HepG2 (cell line): ENCODE data around the gene R3HDM4. TPM values are rescaled to one million over a fixed set of nuclear protein-coding genes. Genes with fewer than 3 reads are reported as not detected.
A peak's percentile ranks its signal among the peaks of the same experiment; 100 is the strongest.

Source experiments
- ASH2L ChIP-seq: fragments of 300-600, 200-600 bp; sonication (generic); IDR thresholded peaks from 2 replicates; pipeline ENCODE4 v1.7.0; 2017; ENCODE audit warnings: low read depth, mild to moderate bottlenecking, moderate library complexity, mixed read lengths, low read length; ENCODE audit not compliant: insufficient read length
- KAT8 ChIP-seq: IDR thresholded peaks from 2 replicates; pipeline ENCODE4 v1.6.1; 2016; ENCODE audit warnings: missing genetic modification reagents, missing compliant biosample characterization
- KLF15 ChIP-seq: sonication (generic); formaldehyde crosslinking; IDR thresholded peaks from 2 replicates; pipeline ENCODE4 v1.8.1; 2023; ENCODE audit warnings: borderline replicate concordance, mild to moderate bottlenecking, inconsistent platforms, missing genetic modification reagents, mixed read lengths
- KLF9 ChIP-seq: IDR thresholded peaks from 2 replicates; pipeline ENCODE4 v1.6.1; 2016; ENCODE audit warnings: low read depth
- MEIS2 ChIP-seq: sonication (generic); formaldehyde crosslinking; IDR thresholded peaks from 2 replicates; pipeline ENCODE4 v1.9.0; 2021; ENCODE audit warnings: mild to moderate bottlenecking, missing genetic modification reagents
- POLR2AphosphoS5 ChIP-seq: IDR thresholded peaks from 2 replicates; pipeline ENCODE4 v1.6.1; 2012; ENCODE audit warnings: low read depth, low read length
- PTBP1 ChIP-seq: fragments of 200-400 bp; formaldehyde crosslinking; IDR thresholded peaks from 2 replicates; pipeline ENCODE4 v1.6.1; 2018; ENCODE audit warnings: low read length, low read depth; ENCODE audit not compliant: poor library complexity, severe bottlenecking
- RXRB ChIP-seq: IDR thresholded peaks from 2 replicates; pipeline ENCODE4 v1.6.1; 2016; ENCODE audit warnings: borderline replicate concordance, missing genetic modification reagents, missing compliant biosample characterization
- SIN3A ChIP-seq: IDR thresholded peaks from 2 replicates; pipeline ENCODE4 v1.6.1; 2011; ENCODE audit warnings: low read depth, mild to moderate bottlenecking, control low read depth, low read length, borderline replicate concordance
- SRSF9 ChIP-seq: fragments of 200-400 bp; formaldehyde crosslinking; IDR thresholded peaks from 2 replicates; pipeline ENCODE4 v1.6.1; 2018; ENCODE audit warnings: borderline replicate concordance, mild to moderate bottlenecking, low read depth, low read length; ENCODE audit not compliant: insufficient read depth, poor library complexity, severe bottlenecking
- SUZ12 ChIP-seq: fragments of 150-350 bp; IDR thresholded peaks from 2 replicates; pipeline ENCODE4 v1.6.1; 2014; ENCODE audit warnings: low read depth, low read length
- SYNCRIP ChIP-seq: fragments of 200-400 bp; formaldehyde crosslinking; IDR thresholded peaks from 2 replicates; pipeline ENCODE4 v1.6.1; 2018; ENCODE audit warnings: mild to moderate bottlenecking, low read depth, low read length; ENCODE audit not compliant: insufficient read depth
- ZBTB7A ChIP-seq: sonication (generic); formaldehyde crosslinking; IDR thresholded peaks from 2 replicates; pipeline ENCODE4 v1.8.0; 2022; ENCODE audit warnings: mild to moderate bottlenecking, missing genetic modification reagents
- ZNF24 ChIP-seq: fragments of 450-650 bp; IDR thresholded peaks from 2 replicates; pipeline ENCODE4 v1.6.1; 2017; ENCODE audit warnings: antibody characterized with exemption, mild to moderate bottlenecking
- ZNF3 ChIP-seq: IDR thresholded peaks from 2 replicates; pipeline ENCODE4 v1.7.0; 2017; ENCODE audit warnings: inconsistent platforms
- ZNF329 ChIP-seq: sonication (generic); formaldehyde crosslinking; IDR thresholded peaks from 2 replicates; pipeline ENCODE4 v1.9.0; 2021; ENCODE audit warnings: low read depth, mild to moderate bottlenecking, missing genetic modification reagents
- ZNF431 ChIP-seq: sonication (generic); formaldehyde crosslinking; IDR thresholded peaks from 2 replicates; pipeline ENCODE4 v1.9.0; 2022; ENCODE audit warnings: missing genetic modification reagents, low read depth, mild to moderate bottlenecking, borderline replicate concordance
- ZNF510 ChIP-seq: sonication (generic); formaldehyde crosslinking; IDR thresholded peaks from 2 replicates; pipeline ENCODE4 v1.4.0; 2020; ENCODE audit warnings: low read depth, mild to moderate bottlenecking, missing genetic modification reagents
- ZNF546 ChIP-seq: sonication (generic); formaldehyde crosslinking; conservative IDR thresholded peaks from 2 replicates; pipeline ENCODE4 v1.8.1; 2023; ENCODE audit warnings: mild to moderate bottlenecking, missing genetic modification reagents
- polyA plus RNA-seq, 8 experiments: library from polyadenylated mRNA; depleted of rRNA in 3 of 8; stranded (reverse) in 7 of 8; unstranded in 1 of 8; fragments of >200 nt; fragmentation: Illumina TruSeq in 4 of 8; extraction: Trizol in 4 of 8; gene quantifications; 2 replicates each; pipeline versions ENCODE4 v1.2.1 to v1.2.3, GENCODE V29; 2011 to 2016; ENCODE audit warnings: low read depth in 4 of 8, missing spikeins in 1 of 8, mixed read lengths in 1 of 8; ENCODE audit not compliant: insufficient read depth in 1 of 8
- total RNA-seq, 5 experiments: library from RNA; depleted of rRNA; stranded (reverse); fragments of >200 nt; fragmentation: Illumina TruSeq; extraction: Trizol; gene quantifications; 2 replicates each; pipeline ENCODE4 v1.2.3, GENCODE V29; 2016; ENCODE audit warnings: low read depth in 1 of 5
- TF ChIP-seq, protein P1 (sequence below): sonication (generic); formaldehyde crosslinking; IDR thresholded peaks from 2 replicates; pipeline ENCODE4 v1.8.1; 2023; ENCODE audit warnings: mild to moderate bottlenecking, missing genetic modification reagents, borderline replicate concordance
- TF ChIP-seq, protein P2 (sequence below): sonication (generic); formaldehyde crosslinking; IDR thresholded peaks from 2 replicates; pipeline ENCODE4 v1.5.0; 2020; ENCODE audit warnings: mild to moderate bottlenecking, missing genetic modification reagents, borderline replicate concordance
- TF ChIP-seq, protein P3 (sequence below): sonication (generic); formaldehyde crosslinking; conservative IDR thresholded peaks from 2 replicates; pipeline ENCODE4 v1.4.0; 2020; ENCODE audit warnings: missing genetic modification reagents
- TF ChIP-seq, protein P4 (sequence below): IDR thresholded peaks from 2 replicates; pipeline ENCODE4 v1.6.1; 2016; ENCODE audit warnings: mild to moderate bottlenecking, missing biosample characterization, missing genetic modification reagents

Gene R3HDM4
- total and polyA plus RNA-seq, 2 of the 13 experiments (the other 11 are each of a cell fraction or from before 2014, with no cell fraction given): 26.2 to 26.9 TPM

DNA sequence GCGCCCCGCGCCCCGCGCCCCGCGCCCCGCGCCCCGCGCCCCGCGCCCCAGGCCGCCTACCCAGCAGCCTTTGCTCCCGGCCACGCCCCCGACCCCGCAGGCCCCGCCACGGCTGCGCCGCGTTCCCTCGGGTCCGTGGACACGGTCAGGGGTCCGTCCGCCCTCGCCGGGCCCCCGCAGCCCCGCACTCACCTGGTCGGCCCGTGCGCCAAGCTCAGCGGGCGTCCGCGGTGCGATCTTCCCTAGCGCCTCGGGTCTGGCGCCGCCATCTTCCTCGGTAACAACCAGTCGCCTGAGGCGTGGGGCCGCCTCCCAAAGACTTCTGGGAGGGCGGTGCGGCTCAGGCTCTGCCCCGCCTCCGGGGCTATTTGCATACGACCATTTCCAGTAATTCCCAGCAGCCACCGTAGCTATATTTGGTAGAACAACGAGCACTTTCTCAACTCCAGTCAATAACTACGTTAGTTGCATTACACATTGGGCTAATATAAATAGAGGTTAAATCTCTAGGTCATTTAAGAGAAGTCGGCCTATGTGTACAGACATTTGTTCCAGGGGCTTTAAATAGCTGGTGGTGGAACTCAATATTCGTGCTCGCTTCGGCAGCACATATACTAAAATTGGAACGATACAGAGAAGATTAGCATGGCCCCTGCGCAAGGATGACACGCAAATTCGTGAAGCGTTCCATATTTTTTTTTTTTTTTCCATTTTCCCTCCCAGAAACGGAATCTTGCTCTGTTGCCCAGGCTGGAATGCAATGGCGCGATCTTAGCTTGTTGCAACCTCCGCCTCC lies 19.9 kb downstream of the R3HDM4 start, which contains the start of the genes MED16 and RNU6-9 (continued):
- TF ChIP-seq SIN3A: no peak
- TF ChIP-seq ZNF329 (CRISPR knock-in tag): peak; percentile 6; the same call in 1 of the 2 replicates
- no peak for TF ChIP-seq ZNF510 (CRISPR knock-in tag)
- TF ChIP-seq KLF15 (CRISPR knock-in tag): no peak
- no peak for TF ChIP-seq ZNF546 (CRISPR knock-in tag)
- TF ChIP-seq PTBP1: no peak
- TF ChIP-seq KAT8 (CRISPR knock-in tag): 0 out of 2 replicates have a peak, but pooled peaks have one; percentile 41
- peak; percentile 62; the same call in 1 of the 2 replicates for TF ChIP-seq MEIS2
- TF ChIP-seq, protein P1, sequence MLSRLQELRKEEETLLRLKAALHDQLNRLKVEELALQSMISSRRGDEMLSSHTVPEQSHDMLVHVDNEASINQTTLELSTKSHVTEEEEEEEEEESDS (CRISPR knock-in tag): peak; percentile 100
- peak; percentile 82 for TF ChIP-seq ASH2L
- peak; percentile 40; the same call in 1 of the 2 replicates for TF ChIP-seq RXRB (CRISPR knock-in tag)
- TF ChIP-seq, protein P2, sequence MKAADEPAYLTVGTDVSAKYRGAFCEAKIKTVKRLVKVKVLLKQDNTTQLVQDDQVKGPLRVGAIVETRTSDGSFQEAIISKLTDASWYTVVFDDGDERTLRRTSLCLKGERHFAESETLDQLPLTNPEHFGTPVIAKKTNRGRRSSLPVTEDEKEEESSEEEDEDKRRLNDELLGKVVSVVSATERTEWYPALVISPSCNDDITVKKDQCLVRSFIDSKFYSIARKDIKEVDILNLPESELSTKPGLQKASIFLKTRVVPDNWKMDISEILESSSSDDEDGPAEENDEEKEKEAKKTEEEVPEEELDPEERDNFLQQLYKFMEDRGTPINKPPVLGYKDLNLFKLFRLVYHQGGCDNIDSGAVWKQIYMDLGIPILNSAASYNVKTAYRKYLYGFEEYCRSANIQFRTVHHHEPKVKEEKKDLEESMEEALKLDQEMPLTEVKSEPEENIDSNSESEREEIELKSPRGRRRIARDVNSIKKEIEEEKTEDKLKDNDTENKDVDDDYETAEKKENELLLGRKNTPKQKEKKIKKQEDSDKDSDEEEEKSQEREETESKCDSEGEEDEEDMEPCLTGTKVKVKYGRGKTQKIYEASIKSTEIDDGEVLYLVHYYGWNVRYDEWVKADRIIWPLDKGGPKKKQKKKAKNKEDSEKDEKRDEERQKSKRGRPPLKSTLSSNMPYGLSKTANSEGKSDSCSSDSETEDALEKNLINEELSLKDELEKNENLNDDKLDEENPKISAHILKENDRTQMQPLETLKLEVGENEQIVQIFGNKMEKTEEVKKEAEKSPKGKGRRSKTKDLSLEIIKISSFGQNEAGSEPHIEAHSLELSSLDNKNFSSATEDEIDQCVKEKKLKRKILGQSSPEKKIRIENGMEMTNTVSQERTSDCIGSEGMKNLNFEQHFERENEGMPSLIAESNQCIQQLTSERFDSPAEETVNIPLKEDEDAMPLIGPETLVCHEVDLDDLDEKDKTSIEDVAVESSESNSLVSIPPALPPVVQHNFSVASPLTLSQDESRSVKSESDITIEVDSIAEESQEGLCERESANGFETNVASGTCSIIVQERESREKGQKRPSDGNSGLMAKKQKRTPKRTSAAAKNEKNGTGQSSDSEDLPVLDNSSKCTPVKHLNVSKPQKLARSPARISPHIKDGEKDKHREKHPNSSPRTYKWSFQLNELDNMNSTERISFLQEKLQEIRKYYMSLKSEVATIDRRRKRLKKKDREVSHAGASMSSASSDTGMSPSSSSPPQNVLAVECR: peak; percentile 76; the same call in 1 of the 2 replicates
- TF ChIP-seq POLR2AphosphoS5: peak; percentile 78
- TF ChIP-seq KLF9 (CRISPR knock-in tag): no peak
- TF ChIP-seq ZNF24: peak; percentile 95
- 0 out of 2 replicates have a peak, but pooled peaks have one; percentile 75 for TF ChIP-seq ZNF431
- TF ChIP-seq, protein P3, sequence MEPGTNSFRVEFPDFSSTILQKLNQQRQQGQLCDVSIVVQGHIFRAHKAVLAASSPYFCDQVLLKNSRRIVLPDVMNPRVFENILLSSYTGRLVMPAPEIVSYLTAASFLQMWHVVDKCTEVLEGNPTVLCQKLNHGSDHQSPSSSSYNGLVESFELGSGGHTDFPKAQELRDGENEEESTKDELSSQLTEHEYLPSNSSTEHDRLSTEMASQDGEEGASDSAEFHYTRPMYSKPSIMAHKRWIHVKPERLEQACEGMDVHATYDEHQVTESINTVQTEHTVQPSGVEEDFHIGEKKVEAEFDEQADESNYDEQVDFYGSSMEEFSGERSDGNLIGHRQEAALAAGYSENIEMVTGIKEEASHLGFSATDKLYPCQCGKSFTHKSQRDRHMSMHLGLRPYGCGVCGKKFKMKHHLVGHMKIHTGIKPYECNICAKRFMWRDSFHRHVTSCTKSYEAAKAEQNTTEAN (CRISPR knock-in tag): no peak; the same call in 1 of the 2 replicates
- TF ChIP-seq ZBTB7A (CRISPR knock-in tag): no peak; the same call in 1 of the 2 replicates
- no peak for TF ChIP-seq SRSF9
- peak; percentile 47 for TF ChIP-seq SUZ12
- TF ChIP-seq, protein P4, sequence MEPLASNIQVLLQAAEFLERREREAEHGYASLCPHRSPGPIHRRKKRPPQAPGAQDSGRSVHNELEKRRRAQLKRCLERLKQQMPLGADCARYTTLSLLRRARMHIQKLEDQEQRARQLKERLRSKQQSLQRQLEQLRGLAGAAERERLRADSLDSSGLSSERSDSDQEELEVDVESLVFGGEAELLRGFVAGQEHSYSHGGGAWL: peak; percentile 67; the same call in 1 of the 2 replicates
- no peak for TF ChIP-seq ZNF3 (CRISPR knock-in tag)
- no peak for TF ChIP-seq SYNCRIP
